ENCODE measurements around the gene LRRC8A. TPM values are rescaled to one million over a fixed set of nuclear protein-coding genes. Genes with fewer than 3 reads are reported as not detected.
A peak's percentile ranks its signal among the peaks of the same experiment; 100 is the strongest.

Gene LRRC8A
- total and polyA plus RNA-seq, 2 of the 13 experiments (the other 11 are each of a cell fraction or from before 2014, with no cell fraction given) = 16.1 to 40.6 TPM

DNA sequence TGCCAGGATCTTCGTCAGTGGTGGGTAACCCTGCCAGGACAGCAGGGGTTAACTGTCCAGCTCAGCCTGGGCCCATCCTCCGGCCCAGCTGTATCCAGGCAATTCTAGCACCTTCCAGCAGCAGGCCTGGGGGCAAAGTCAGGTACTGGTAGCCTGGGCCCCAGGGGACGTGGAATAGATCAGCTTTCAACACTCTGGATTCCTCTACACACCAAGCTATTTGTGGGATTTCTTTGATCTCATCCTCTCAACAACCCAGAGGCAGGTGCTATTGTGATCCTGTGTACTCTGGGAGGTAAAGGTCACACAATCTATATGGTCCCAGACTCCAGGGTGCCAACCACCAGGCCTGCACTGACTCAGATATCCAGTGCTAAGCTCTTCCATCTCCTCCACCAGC is 43.6 kb upstream of the LRRC8A start (continued):
- no peak for TF ChIP-seq HMGXB3 (CRISPR knock-in tag; IDR thresholded peaks at IDR 0.05; ENCODE audit: borderline replicate concordance)

GRCh38 chr9:128840524-128840923 is 41.4 kb upstream of the LRRC8A start:
- BruUV-seq (replicated peaks) = no TSS peak
- Histone ChIP-seq H3K4me1 (ENCODE audit: insufficient read depth, low read length) (peaks cover 80% of the 10 kb centered on the region), H3K79me2 (ENCODE audit: insufficient read depth, low read length) (no peaks in the 10 kb centered on the region), H3K4me2 (ENCODE audit: low read depth, low read length) (no peak overlapping the region), H3K9ac (ENCODE audit: insufficient read depth, low read depth, low read length) (no peak overlapping the region), H3K27ac (ENCODE audit: extremely low read length, insufficient read depth, low read length) (no peak overlapping the region), H3K9me3 (ENCODE audit: low read length) (no peaks in the 10 kb centered on the region), H2AFZ (ENCODE audit: low read length) (no peak overlapping the region), H3K4me3 (replicated peaks in 1 of 3; ENCODE audit: insufficient read depth in 1 of 3, low read depth in 2 of 3, low read length in 3 of 3) (no peak overlapping the region), H4K20me1 (ENCODE audit: insufficient read depth, low read length) (peaks cover 2% of the 10 kb centered on the region; the same call in 1 of the 2 replicates), H3K27me3 (ENCODE audit: control insufficient read depth in 1 of 2, insufficient read depth in 2 of 2, low read length in 2 of 2) (no peaks in the 10 kb centered on the region), H3K36me3 (replicated peaks in 1 of 2; ENCODE audit: control insufficient read depth in 1 of 2, insufficient read depth in 2 of 2, low read length in 2 of 2) (peaks cover 5 to 21% of the 10 kb centered on the region in 2 experiments)
- ChIA-PET POLR2A (interaction anchor here (1.9 kb wide), 1 partner anchor 11 kb away, joined by 7 read pairs; the partner anchor contains the start of gene SPOUT1), CTCF (ENCODE audit: low intra/inter-chr PET ratio, low total read pairs) (no interaction called here)
- in situ Hi-C loops (cut with HindIII; ENCODE audit: extremely low pct_ligation_motif_present, low pct_unique_long_range_greater_than_20kb) (no loop called here), intact Hi-C loops (cut with micrococcal nuclease; ENCODE audit: unreplicated experiment) (no loop called here)
- ATAC-seq (no peak), DNase-seq (ENCODE audit: low spot score) (no peak), FAIRE-seq (no peak)
- WGBS (ENCODE audit: low lambda C conversion rate) = 100% methylated on average over 1 of the region's 1 CpG
- TF ChIP-seq ZNF574 (CRISPR knock-in tag; IDR thresholded peaks at IDR 0.05) (no peak), ZNF556 (CRISPR knock-in tag; IDR thresholded peaks at IDR 0.05; ENCODE audit: borderline replicate concordance) (no peak), FOXP1 (IDR thresholded peaks at IDR 0.05) (no peak), FOXP1 (CRISPR knock-in tag; IDR thresholded peaks at IDR 0.05) (peak; percentile 12; the same call in 1 of the 2 replicates), NR2C2 (CRISPR knock-in tag; IDR thresholded peaks at IDR 0.05; ENCODE audit: borderline replicate concordance) (no peak), ZNF121 (CRISPR knock-in tag; IDR thresholded peaks at IDR 0.05) (peak; percentile 23; the same call in 1 of the 2 replicates)
